ENCODE results near the gene UBXN1.

The UBXN1 gene

GRCh38 chr11:62688491-62688890 is 9.6 kb upstream of the UBXN1 start:
- TF ChIP-seq L3MBTL2 (conservative IDR thresholded peaks at IDR 0.05) (no peak), SUZ12 (IDR thresholded peaks at IDR 0.05) (no peak)
- ChIA-PET POLR2A (interaction anchor here (1.5 to 5.0 kb wide), 6 partner anchors 9 to 96 kb away, joined by 4 to 16 read pairs (median 6); partner anchors contain the start of genes C11orf98, CSKMT, LBHD1 and TAF6L), CTCF (interaction anchor here (0.6 to 2.1 kb wide), 2 partner anchors 7 to 186 kb away, joined by 3 to 13 read pairs; no protein-coding TSS in a partner anchor)
- no peak for DNase-seq (ENCODE audit: extremely low spot score)

GRCh38 chr11:62687508-62688396 is 8.9 kb upstream of the UBXN1 start:
- POLR2A ChIA-PET: interaction anchor here (1.0 to 5.0 kb wide), 3 partner anchors 16 to 77 kb away, joined by 3 to 16 read pairs (median 5); partner anchors contain the start of genes LBHD1 and UQCC3
- DNase-seq (ENCODE audit: extremely low spot score): no peak
- no peak for TF ChIP-seq BHLHE40 (IDR thresholded peaks at IDR 0.05; ENCODE audit: borderline replicate concordance)
- no peak for TF ChIP-seq SP1 (IDR thresholded peaks at IDR 0.05)
- no peak for TF ChIP-seq FOXK2 (IDR thresholded peaks at IDR 0.05)
- TF ChIP-seq HDGF (IDR thresholded peaks at IDR 0.05; ENCODE audit: borderline replicate concordance): no peak
- TF ChIP-seq ZNF384 (IDR thresholded peaks at IDR 0.05): no peak
- TF ChIP-seq FOXM1 (IDR thresholded peaks at IDR 0.05; ENCODE audit: borderline replicate concordance): no peak
- no peak for TF ChIP-seq ELF4 (IDR thresholded peaks at IDR 0.05)
- no peak for TF ChIP-seq ARNT (IDR thresholded peaks at IDR 0.05)
- TF ChIP-seq L3MBTL2 (conservative IDR thresholded peaks at IDR 0.05): no peak
- no peak for TF ChIP-seq NFRKB (IDR thresholded peaks at IDR 0.05)
- CTCF ChIA-PET: no interaction called here

- TF ChIP-seq FOXM1 (IDR thresholded peaks at IDR 0.05; ENCODE audit: borderline replicate concordance) (no peak), PKNOX1 (IDR thresholded peaks at IDR 0.05) (no peak), FOXK2 (IDR thresholded peaks at IDR 0.05) (no peak), LEF1 (IDR thresholded peaks at IDR 0.05; ENCODE audit: borderline replicate concordance) (no peak), BHLHE40 (IDR thresholded peaks at IDR 0.05; ENCODE audit: borderline replicate concordance) (no peak), SUZ12 (IDR thresholded peaks at IDR 0.05) (no peak), HDGF (IDR thresholded peaks at IDR 0.05; ENCODE audit: borderline replicate concordance) (no peak), NFRKB (IDR thresholded peaks at IDR 0.05) (no peak), ELF4 (IDR thresholded peaks at IDR 0.05) (no peak), FOXA1 (IDR thresholded peaks at IDR 0.05) (no peak), L3MBTL2 (conservative IDR thresholded peaks at IDR 0.05) (no peak), CTBP1 (IDR thresholded peaks at IDR 0.05; ENCODE audit: borderline replicate concordance) (no peak)
- ChIA-PET POLR2A (interaction anchor here (0.7 to 3.5 kb wide), 2 partner anchors 9 to 12 kb away, joined by 3 to 61 read pairs; partner anchors contain the start of genes LBHD1 and UQCC3), CTCF (no interaction called here)
- no peak for DNase-seq (ENCODE audit: extremely low spot score)
These were observed 3.6 kb upstream of the UBXN1 start for GRCh38 chr11:62682518-62682917.

- ChIA-PET CTCF (interaction anchor here (0.6 to 1.8 kb wide), 13 partner anchors 9 to 182 kb away, joined by 3 to 13 read pairs (median 4); partner anchors contain the start of genes LBHD1, LRRN4CL, STX5 and TAF6L), POLR2A (interaction anchor here (0.6 to 3.5 kb wide), 21 partner anchors 9 to 200 kb away, joined by 3 to 61 read pairs (median 6); partner anchors contain the start of genes C11orf98, CSKMT, GANAB and HNRNPUL2)
- peak; percentile 72 for DNase-seq (ENCODE audit: extremely low spot score)
These were observed 2.0 kb upstream of the UBXN1 start for GRCh38 chr11:62680825-62681240.

GRCh38 chr11:62678433-62678769 is 472 bp downstream of the UBXN1 start:
- ChIA-PET CTCF (no interaction called here), POLR2A (interaction anchor here (1.2 to 6.0 kb wide), 4 partner anchors 11 to 203 kb away, joined by 4 to 34 read pairs (median 4); partner anchors contain the start of genes C11orf98, CSKMT, LRRN4CL and SLC3A2)
- DNase-seq (ENCODE audit: extremely low spot score): no peak
- no peak for TF ChIP-seq PKNOX1 (IDR thresholded peaks at IDR 0.05)
- no peak for TF ChIP-seq LEF1 (IDR thresholded peaks at IDR 0.05; ENCODE audit: borderline replicate concordance)

More at GRCh38 chr11:62680825-62681240, 2.0 kb upstream of the UBXN1 start:
- TF ChIP-seq LEF1 (IDR thresholded peaks at IDR 0.05; ENCODE audit: borderline replicate concordance) (no peak), TARDBP (IDR thresholded peaks at IDR 0.05) (no peak), NFRKB (IDR thresholded peaks at IDR 0.05) (no peak), SP1 (IDR thresholded peaks at IDR 0.05) (no peak), FOXK2 (IDR thresholded peaks at IDR 0.05) (no peak)

- TF ChIP-seq ELF4 (IDR thresholded peaks at IDR 0.05) (no peak), ARNT (IDR thresholded peaks at IDR 0.05) (no peak), FOXK2 (IDR thresholded peaks at IDR 0.05) (no peak), ZNF384 (IDR thresholded peaks at IDR 0.05) (no peak), HDGF (IDR thresholded peaks at IDR 0.05; ENCODE audit: borderline replicate concordance) (no peak), SP1 (IDR thresholded peaks at IDR 0.05) (no peak)
- POLR2A ChIA-PET: interaction anchor here (1.2 to 6.0 kb wide), 5 partner anchors 13 to 164 kb away, joined by 4 to 34 read pairs (median 5); partner anchors contain the start of genes C11orf98, CSKMT, HNRNPUL2 and TUT1
- CTCF ChIA-PET: no interaction called here
- no peak for DNase-seq (ENCODE audit: extremely low spot score)
These were observed 1.2 kb downstream of the UBXN1 start for GRCh38 chr11:62677714-62678113.

GRCh38 chr11:62677156-62677555 is 1.7 kb downstream of the UBXN1 start:
- POLR2A ChIA-PET: interaction anchor here (0.6 to 6.0 kb wide), 9 partner anchors 12 to 1387 kb away, joined by 3 to 34 read pairs (median 4); partner anchors contain the start of genes C11orf98, CSKMT, HNRNPUL2 and INTS5
- CTCF ChIA-PET: interaction anchor here (0.8 kb wide), 1 partner anchor 163 kb away, joined by 3 read pairs; no protein-coding TSS in a partner anchor
- TF ChIP-seq PKNOX1 (IDR thresholded peaks at IDR 0.05) (no peak), FOXM1 (IDR thresholded peaks at IDR 0.05; ENCODE audit: borderline replicate concordance) (no peak), HDGF (IDR thresholded peaks at IDR 0.05; ENCODE audit: borderline replicate concordance) (no peak), ELF4 (IDR thresholded peaks at IDR 0.05) (no peak), TARDBP (IDR thresholded peaks at IDR 0.05) (no peak), ZNF384 (IDR thresholded peaks at IDR 0.05) (no peak), LEF1 (IDR thresholded peaks at IDR 0.05; ENCODE audit: borderline replicate concordance) (no peak), FOXK2 (IDR thresholded peaks at IDR 0.05) (no peak), FOXA1 (IDR thresholded peaks at IDR 0.05) (no peak), BHLHE40 (IDR thresholded peaks at IDR 0.05; ENCODE audit: borderline replicate concordance) (no peak), SP1 (IDR thresholded peaks at IDR 0.05) (no peak), NFRKB (IDR thresholded peaks at IDR 0.05) (no peak), SUZ12 (IDR thresholded peaks at IDR 0.05) (no peak), CTBP1 (IDR thresholded peaks at IDR 0.05; ENCODE audit: borderline replicate concordance) (no peak), ARNT (IDR thresholded peaks at IDR 0.05) (no peak), L3MBTL2 (conservative IDR thresholded peaks at IDR 0.05) (no peak)
- DNase-seq (ENCODE audit: extremely low spot score): no peak

Data from HEK293T (cell line).